ENCODE data around the gene SEC62. TPM values are rescaled to one million over a fixed set of nuclear protein-coding genes. Genes with fewer than 3 reads are reported as not detected.
A peak's percentile ranks its signal among the peaks of the same experiment; 100 is the strongest.

The SEC62 gene
- polyA plus RNA-seq, 1 donor from 2014 or later: 41.9 TPM

DNA sequence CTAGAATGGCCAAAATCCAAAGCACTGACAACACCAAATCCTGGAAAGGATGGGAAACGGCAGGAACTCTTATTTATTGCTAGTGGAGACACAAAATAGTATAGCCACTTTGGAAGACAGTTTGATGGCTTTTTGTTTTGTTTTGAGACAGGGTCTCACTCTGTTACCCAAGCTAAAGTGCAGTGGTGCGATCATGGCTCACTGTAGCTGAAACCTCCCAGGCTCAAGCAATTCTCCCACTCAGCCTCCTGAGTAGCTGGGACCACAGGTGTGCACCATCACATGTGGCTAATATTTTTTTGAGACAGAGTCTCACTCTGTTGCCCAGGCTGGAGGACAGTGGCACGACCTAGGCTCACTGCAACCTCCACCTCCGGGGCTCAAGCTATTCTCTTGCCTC is 43.9 kb downstream of the SEC62 start:
- H3K9ac ChIP-seq (ENCODE audit: low read length): no peak overlapping the region
- no peak overlapping the region for H3K27ac ChIP-seq (ENCODE audit: low read length)
- H4K20me1 ChIP-seq (ENCODE audit: insufficient read depth): no peaks in the 10 kb centered on the region
- no peaks in the 10 kb centered on the region for H3K9me3 ChIP-seq (ENCODE audit: low read length)
- H3K4me2 ChIP-seq (ENCODE audit: low read length): no peak overlapping the region
- no peaks in the 10 kb centered on the region for H3K79me2 ChIP-seq (replicated peaks; ENCODE audit: insufficient read depth, low read length)
- H3K9me2 ChIP-seq (ENCODE audit: insufficient read depth, low read length): no peaks in the 10 kb centered on the region
- TF ChIP-seq EP300 (conservative IDR thresholded peaks at IDR 0.05; ENCODE audit: poor library complexity, severe bottlenecking): no peak
- TF ChIP-seq, protein P1, sequence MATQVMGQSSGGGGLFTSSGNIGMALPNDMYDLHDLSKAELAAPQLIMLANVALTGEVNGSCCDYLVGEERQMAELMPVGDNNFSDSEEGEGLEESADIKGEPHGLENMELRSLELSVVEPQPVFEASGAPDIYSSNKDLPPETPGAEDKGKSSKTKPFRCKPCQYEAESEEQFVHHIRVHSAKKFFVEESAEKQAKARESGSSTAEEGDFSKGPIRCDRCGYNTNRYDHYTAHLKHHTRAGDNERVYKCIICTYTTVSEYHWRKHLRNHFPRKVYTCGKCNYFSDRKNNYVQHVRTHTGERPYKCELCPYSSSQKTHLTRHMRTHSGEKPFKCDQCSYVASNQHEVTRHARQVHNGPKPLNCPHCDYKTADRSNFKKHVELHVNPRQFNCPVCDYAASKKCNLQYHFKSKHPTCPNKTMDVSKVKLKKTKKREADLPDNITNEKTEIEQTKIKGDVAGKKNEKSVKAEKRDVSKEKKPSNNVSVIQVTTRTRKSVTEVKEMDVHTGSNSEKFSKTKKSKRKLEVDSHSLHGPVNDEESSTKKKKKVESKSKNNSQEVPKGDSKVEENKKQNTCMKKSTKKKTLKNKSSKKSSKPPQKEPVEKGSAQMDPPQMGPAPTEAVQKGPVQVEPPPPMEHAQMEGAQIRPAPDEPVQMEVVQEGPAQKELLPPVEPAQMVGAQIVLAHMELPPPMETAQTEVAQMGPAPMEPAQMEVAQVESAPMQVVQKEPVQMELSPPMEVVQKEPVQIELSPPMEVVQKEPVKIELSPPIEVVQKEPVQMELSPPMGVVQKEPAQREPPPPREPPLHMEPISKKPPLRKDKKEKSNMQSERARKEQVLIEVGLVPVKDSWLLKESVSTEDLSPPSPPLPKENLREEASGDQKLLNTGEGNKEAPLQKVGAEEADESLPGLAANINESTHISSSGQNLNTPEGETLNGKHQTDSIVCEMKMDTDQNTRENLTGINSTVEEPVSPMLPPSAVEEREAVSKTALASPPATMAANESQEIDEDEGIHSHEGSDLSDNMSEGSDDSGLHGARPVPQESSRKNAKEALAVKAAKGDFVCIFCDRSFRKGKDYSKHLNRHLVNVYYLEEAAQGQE (IDR thresholded peaks at IDR 0.05; ENCODE audit: borderline replicate concordance): no peak
- TF ChIP-seq POLR2AphosphoS5 (IDR thresholded peaks at IDR 0.05): no peak
- TF ChIP-seq SMC3 (conservative IDR thresholded peaks at IDR 0.05; ENCODE audit: poor library complexity): no peak
- TF ChIP-seq MXI1 (conservative IDR thresholded peaks at IDR 0.05; ENCODE audit: poor library complexity, severe bottlenecking): no peak
- TF ChIP-seq RAD21 (conservative IDR thresholded peaks at IDR 0.05): no peak
- no peak for TF ChIP-seq TAF1 (IDR thresholded peaks at IDR 0.05; ENCODE audit: low read depth)
- TF ChIP-seq EZH2 (IDR thresholded peaks at IDR 0.05; ENCODE audit: borderline replicate concordance, insufficient read depth, low read length, poor library complexity, severe bottlenecking): no peak
- TF ChIP-seq, protein P2, sequence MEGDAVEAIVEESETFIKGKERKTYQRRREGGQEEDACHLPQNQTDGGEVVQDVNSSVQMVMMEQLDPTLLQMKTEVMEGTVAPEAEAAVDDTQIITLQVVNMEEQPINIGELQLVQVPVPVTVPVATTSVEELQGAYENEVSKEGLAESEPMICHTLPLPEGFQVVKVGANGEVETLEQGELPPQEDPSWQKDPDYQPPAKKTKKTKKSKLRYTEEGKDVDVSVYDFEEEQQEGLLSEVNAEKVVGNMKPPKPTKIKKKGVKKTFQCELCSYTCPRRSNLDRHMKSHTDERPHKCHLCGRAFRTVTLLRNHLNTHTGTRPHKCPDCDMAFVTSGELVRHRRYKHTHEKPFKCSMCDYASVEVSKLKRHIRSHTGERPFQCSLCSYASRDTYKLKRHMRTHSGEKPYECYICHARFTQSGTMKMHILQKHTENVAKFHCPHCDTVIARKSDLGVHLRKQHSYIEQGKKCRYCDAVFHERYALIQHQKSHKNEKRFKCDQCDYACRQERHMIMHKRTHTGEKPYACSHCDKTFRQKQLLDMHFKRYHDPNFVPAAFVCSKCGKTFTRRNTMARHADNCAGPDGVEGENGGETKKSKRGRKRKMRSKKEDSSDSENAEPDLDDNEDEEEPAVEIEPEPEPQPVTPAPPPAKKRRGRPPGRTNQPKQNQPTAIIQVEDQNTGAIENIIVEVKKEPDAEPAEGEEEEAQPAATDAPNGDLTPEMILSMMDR (IDR thresholded peaks at IDR 0.05; ENCODE audit: poor library complexity, severe bottlenecking): no peak
- no peaks in the 10 kb centered on the region for H3K27me3 ChIP-seq (ENCODE audit: insufficient read depth, low read depth, low read length)
- no peak overlapping the region for H2AFZ ChIP-seq (ENCODE audit: low read depth, low read length)
- H3K4me3 ChIP-seq (ENCODE audit: low read length): no peak overlapping the region
- H3K36me3 ChIP-seq (ENCODE audit: insufficient read depth, low read length): no peaks in the 10 kb centered on the region
- no peaks in the 10 kb centered on the region for H3F3A ChIP-seq (ENCODE audit: insufficient read depth, low read length, poor library complexity, severe bottlenecking)

GRCh38 chr3:170012683-170013400 is 46.2 kb downstream of the SEC62 start:
- H3F3A ChIP-seq (ENCODE audit: insufficient read depth, low read length, poor library complexity, severe bottlenecking): no peaks in the 10 kb centered on the region
- H3K4me3 ChIP-seq (ENCODE audit: low read length): peak overlapping the region; percentile 44
- TF ChIP-seq SMC3 (conservative IDR thresholded peaks at IDR 0.05; ENCODE audit: poor library complexity) (no peak), POLR2AphosphoS5 (IDR thresholded peaks at IDR 0.05) (peak; percentile 43), RAD21 (conservative IDR thresholded peaks at IDR 0.05) (no peak), EZH2 (IDR thresholded peaks at IDR 0.05; ENCODE audit: borderline replicate concordance, insufficient read depth, low read length, poor library complexity, severe bottlenecking) (no peak), EP300 (conservative IDR thresholded peaks at IDR 0.05; ENCODE audit: poor library complexity, severe bottlenecking) (peak; percentile 55)
- no peak overlapping the region for H3K4me2 ChIP-seq (ENCODE audit: low read length)
- no peaks in the 10 kb centered on the region for H4K20me1 ChIP-seq (ENCODE audit: insufficient read depth)
- no peaks in the 10 kb centered on the region for H3K36me3 ChIP-seq (ENCODE audit: insufficient read depth, low read length)
- H3K27ac ChIP-seq (ENCODE audit: low read length): peak overlapping the region; percentile 58
- no peak overlapping the region for H2AFZ ChIP-seq (ENCODE audit: low read depth, low read length)
- no peaks in the 10 kb centered on the region for H3K79me2 ChIP-seq (replicated peaks; ENCODE audit: insufficient read depth, low read length)
- H3K9me3 ChIP-seq (ENCODE audit: low read length): no peaks in the 10 kb centered on the region
- no peaks in the 10 kb centered on the region for H3K9me2 ChIP-seq (ENCODE audit: insufficient read depth, low read length)
- no peaks in the 10 kb centered on the region for H3K27me3 ChIP-seq (ENCODE audit: insufficient read depth, low read depth, low read length)
- peak overlapping the region; percentile 29 for H3K9ac ChIP-seq (ENCODE audit: low read length)

Measured in neural cell (in vitro differentiated cells).